ENCODE measurements around the gene AP1B1. TPM values are rescaled to one million over a fixed set of nuclear protein-coding genes. Genes with fewer than 3 reads are reported as not detected.
A peak's percentile ranks its signal among the peaks of the same experiment; 100 is the strongest.

AP1B1 gene
- polyA plus RNA-seq, 1 donor from 2014 or later: 43.8 TPM

DNA sequence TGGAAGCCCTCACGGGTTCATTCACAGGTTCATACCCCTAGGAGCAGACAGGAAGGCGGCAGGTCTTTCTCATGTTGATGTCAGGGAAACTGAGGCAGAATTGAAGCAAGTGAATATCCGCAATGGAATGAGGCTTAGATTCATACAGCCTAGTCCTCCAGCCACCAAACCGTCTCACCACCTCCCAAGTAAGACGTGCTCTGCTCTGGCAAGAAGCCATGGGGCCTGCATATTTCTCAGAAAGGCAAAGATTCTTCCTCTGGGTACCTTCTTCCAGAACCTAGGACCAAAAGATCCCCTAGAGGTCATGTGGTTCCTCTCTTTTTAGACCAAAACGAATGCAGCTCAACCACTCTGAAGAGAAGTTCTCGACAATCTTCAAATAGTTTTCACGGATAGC, 1.7 kb downstream of the AP1B1 start:
- peak overlapping the region; percentile 88 for H3K4me3 ChIP-seq (ENCODE audit: low read length)

DNA sequence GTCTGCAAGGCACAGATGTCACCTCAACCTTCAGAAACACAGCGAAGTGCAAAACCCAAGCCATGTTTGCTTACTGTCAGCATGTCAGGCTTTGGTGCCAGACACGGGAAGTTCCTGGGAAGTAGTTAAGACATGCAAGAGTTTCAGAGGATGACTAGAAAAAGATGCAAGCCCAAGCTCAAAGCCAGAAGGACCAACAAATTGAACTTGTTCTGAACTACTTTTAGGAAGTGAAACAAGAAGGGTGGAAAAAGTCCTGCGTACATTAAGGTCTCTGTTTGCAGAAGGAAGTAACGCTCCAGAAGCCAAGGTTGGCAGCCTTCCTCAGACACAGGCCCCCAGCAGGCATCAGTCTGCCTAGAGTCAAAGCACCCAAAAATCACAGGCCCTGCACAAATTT, 2.6 kb downstream of the AP1B1 start:
- Histone ChIP-seq H3K27me3 (ENCODE audit: insufficient read depth, low read depth, low read length) (no peaks in the 10 kb centered on the region), H3F3A (ENCODE audit: insufficient read depth, low read length, poor library complexity, severe bottlenecking) (no peaks in the 10 kb centered on the region), H3K36me3 (ENCODE audit: insufficient read depth, low read length) (no peaks in the 10 kb centered on the region), H3K9me3 (ENCODE audit: low read length) (no peaks in the 10 kb centered on the region), H3K4me3 (ENCODE audit: low read length) (no peak overlapping the region), H3K9me2 (ENCODE audit: insufficient read depth, low read length) (no peaks in the 10 kb centered on the region), H3K9ac (ENCODE audit: low read length) (no peak overlapping the region), H2AFZ (ENCODE audit: low read depth, low read length) (no peak overlapping the region), H3K79me2 (replicated peaks; ENCODE audit: insufficient read depth, low read length) (peaks cover 18% of the 10 kb centered on the region), H3K27ac (ENCODE audit: low read length) (no peak overlapping the region), H4K20me1 (ENCODE audit: insufficient read depth) (no peaks in the 10 kb centered on the region), H3K4me2 (ENCODE audit: low read length) (no peak overlapping the region)
- TF ChIP-seq, protein P1, sequence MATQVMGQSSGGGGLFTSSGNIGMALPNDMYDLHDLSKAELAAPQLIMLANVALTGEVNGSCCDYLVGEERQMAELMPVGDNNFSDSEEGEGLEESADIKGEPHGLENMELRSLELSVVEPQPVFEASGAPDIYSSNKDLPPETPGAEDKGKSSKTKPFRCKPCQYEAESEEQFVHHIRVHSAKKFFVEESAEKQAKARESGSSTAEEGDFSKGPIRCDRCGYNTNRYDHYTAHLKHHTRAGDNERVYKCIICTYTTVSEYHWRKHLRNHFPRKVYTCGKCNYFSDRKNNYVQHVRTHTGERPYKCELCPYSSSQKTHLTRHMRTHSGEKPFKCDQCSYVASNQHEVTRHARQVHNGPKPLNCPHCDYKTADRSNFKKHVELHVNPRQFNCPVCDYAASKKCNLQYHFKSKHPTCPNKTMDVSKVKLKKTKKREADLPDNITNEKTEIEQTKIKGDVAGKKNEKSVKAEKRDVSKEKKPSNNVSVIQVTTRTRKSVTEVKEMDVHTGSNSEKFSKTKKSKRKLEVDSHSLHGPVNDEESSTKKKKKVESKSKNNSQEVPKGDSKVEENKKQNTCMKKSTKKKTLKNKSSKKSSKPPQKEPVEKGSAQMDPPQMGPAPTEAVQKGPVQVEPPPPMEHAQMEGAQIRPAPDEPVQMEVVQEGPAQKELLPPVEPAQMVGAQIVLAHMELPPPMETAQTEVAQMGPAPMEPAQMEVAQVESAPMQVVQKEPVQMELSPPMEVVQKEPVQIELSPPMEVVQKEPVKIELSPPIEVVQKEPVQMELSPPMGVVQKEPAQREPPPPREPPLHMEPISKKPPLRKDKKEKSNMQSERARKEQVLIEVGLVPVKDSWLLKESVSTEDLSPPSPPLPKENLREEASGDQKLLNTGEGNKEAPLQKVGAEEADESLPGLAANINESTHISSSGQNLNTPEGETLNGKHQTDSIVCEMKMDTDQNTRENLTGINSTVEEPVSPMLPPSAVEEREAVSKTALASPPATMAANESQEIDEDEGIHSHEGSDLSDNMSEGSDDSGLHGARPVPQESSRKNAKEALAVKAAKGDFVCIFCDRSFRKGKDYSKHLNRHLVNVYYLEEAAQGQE (IDR thresholded peaks at IDR 0.05; ENCODE audit: borderline replicate concordance): no peak
- TF ChIP-seq RAD21 (conservative IDR thresholded peaks at IDR 0.05) (no peak), EZH2 (IDR thresholded peaks at IDR 0.05; ENCODE audit: borderline replicate concordance, insufficient read depth, low read length, poor library complexity, severe bottlenecking) (no peak), MXI1 (conservative IDR thresholded peaks at IDR 0.05; ENCODE audit: poor library complexity, severe bottlenecking) (no peak), TAF1 (IDR thresholded peaks at IDR 0.05; ENCODE audit: low read depth) (no peak), POLR2AphosphoS5 (IDR thresholded peaks at IDR 0.05) (no peak), EP300 (conservative IDR thresholded peaks at IDR 0.05; ENCODE audit: poor library complexity, severe bottlenecking) (no peak), SMC3 (conservative IDR thresholded peaks at IDR 0.05; ENCODE audit: poor library complexity) (no peak)
- TF ChIP-seq, protein P2, sequence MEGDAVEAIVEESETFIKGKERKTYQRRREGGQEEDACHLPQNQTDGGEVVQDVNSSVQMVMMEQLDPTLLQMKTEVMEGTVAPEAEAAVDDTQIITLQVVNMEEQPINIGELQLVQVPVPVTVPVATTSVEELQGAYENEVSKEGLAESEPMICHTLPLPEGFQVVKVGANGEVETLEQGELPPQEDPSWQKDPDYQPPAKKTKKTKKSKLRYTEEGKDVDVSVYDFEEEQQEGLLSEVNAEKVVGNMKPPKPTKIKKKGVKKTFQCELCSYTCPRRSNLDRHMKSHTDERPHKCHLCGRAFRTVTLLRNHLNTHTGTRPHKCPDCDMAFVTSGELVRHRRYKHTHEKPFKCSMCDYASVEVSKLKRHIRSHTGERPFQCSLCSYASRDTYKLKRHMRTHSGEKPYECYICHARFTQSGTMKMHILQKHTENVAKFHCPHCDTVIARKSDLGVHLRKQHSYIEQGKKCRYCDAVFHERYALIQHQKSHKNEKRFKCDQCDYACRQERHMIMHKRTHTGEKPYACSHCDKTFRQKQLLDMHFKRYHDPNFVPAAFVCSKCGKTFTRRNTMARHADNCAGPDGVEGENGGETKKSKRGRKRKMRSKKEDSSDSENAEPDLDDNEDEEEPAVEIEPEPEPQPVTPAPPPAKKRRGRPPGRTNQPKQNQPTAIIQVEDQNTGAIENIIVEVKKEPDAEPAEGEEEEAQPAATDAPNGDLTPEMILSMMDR (IDR thresholded peaks at IDR 0.05; ENCODE audit: poor library complexity, severe bottlenecking): no peak

More for the DNA sequence above, 1.7 kb downstream of the AP1B1 start:
- peaks cover 18% of the 10 kb centered on the region for H3K79me2 ChIP-seq (replicated peaks; ENCODE audit: insufficient read depth, low read length)
- no peak overlapping the region for H3K4me2 ChIP-seq (ENCODE audit: low read length)
- H3K9ac ChIP-seq (ENCODE audit: low read length): no peak overlapping the region
- no peaks in the 10 kb centered on the region for H3F3A ChIP-seq (ENCODE audit: insufficient read depth, low read length, poor library complexity, severe bottlenecking)
- no peak overlapping the region for H2AFZ ChIP-seq (ENCODE audit: low read depth, low read length)
- H3K27ac ChIP-seq (ENCODE audit: low read length): no peak overlapping the region
- H3K9me2 ChIP-seq (ENCODE audit: insufficient read depth, low read length): no peaks in the 10 kb centered on the region
- H3K36me3 ChIP-seq (ENCODE audit: insufficient read depth, low read length): no peaks in the 10 kb centered on the region
- H3K27me3 ChIP-seq (ENCODE audit: insufficient read depth, low read depth, low read length): no peaks in the 10 kb centered on the region
- TF ChIP-seq SMC3 (conservative IDR thresholded peaks at IDR 0.05; ENCODE audit: poor library complexity) (no peak), MXI1 (conservative IDR thresholded peaks at IDR 0.05; ENCODE audit: poor library complexity, severe bottlenecking) (no peak), TAF1 (IDR thresholded peaks at IDR 0.05; ENCODE audit: low read depth) (no peak), EZH2 (IDR thresholded peaks at IDR 0.05; ENCODE audit: borderline replicate concordance, insufficient read depth, low read length, poor library complexity, severe bottlenecking) (no peak)
- TF ChIP-seq, protein P2 (IDR thresholded peaks at IDR 0.05; ENCODE audit: poor library complexity, severe bottlenecking): no peak
- TF ChIP-seq, protein P1 (IDR thresholded peaks at IDR 0.05; ENCODE audit: borderline replicate concordance): no peak
- H4K20me1 ChIP-seq (ENCODE audit: insufficient read depth): no peaks in the 10 kb centered on the region
- no peaks in the 10 kb centered on the region for H3K9me3 ChIP-seq (ENCODE audit: low read length)
